SK-N-SH (cell line): Measurements from ENCODE around the gene ARL5C. TPM values are rescaled to one million over a fixed set of nuclear protein-coding genes. Genes with fewer than 3 reads are reported as not detected.
"Not testable (repeated sequence)": the region's sequence is repeated elsewhere in the genome, so short reads cannot be mapped to it uniquely, and the experiment has no call there.

Experiments
- CTCF ChIA-PET: fragments of 300-600, 350-600 bp; formaldehyde crosslinking; extraction: SDS; loops from one replicate; lab custom pipeline; 2021; lab: Yijun Ruan, JAX
- POLR2A ChIA-PET: fragments of 350-600 bp; sonication (Branson Sonifier 250); formaldehyde crosslinking; extraction: SDS; loops from one replicate; lab custom pipeline; 2020; ENCODE audit warnings: antibody characterized with exemption, inconsistent platforms; lab: Yijun Ruan, JAX
- DNase-seq: peaks from one replicate; pipeline ENCODE4 v3.0.0; 2012
- H2AFZ ChIP-seq: fragments of 200-600 bp; sonication (generic); 2 replicates; pipeline ENCODE4 v1.8.1; 2016; ENCODE audit warnings: antibody characterized with exemption, mild to moderate bottlenecking, low read depth
- H3F3A ChIP-seq: fragments of 200-600 bp; sonication (generic); replicated peaks from 2 replicates; pipeline ENCODE3; 2016; ENCODE audit warnings: antibody characterized with exemption, mild to moderate bottlenecking; ENCODE audit not compliant: insufficient read depth
- H3K27ac ChIP-seq, 2 experiments: fragments of 200-500 bp in 1 of 2; fragments of 200-600 bp in 1 of 2; sonication (Bioruptor generic) in 1 of 2; sonication (generic), shearing (Covaris generic) in 1 of 2; 2 replicates each; pipeline versions ENCODE4 v1.5.1 to v1.6.1; 2014 to 2016; ENCODE audit warnings: low read depth in 2 of 2, inconsistent platforms in 1 of 2, low read length in 1 of 2, mild to moderate bottlenecking in 1 of 2, mixed read lengths in 1 of 2
- H3K27me3 ChIP-seq: fragments of 200-600 bp; sonication (generic), shearing (Covaris generic); 2 replicates; pipeline ENCODE4 v1.6.1; 2016; ENCODE audit warnings: mixed run types; ENCODE audit not compliant: insufficient read depth
- H3K36me3 ChIP-seq, 2 experiments: fragments of 200-500 bp in 1 of 2; fragments of 200-600 bp in 1 of 2; sonication (Bioruptor generic) in 1 of 2; sonication (generic) in 1 of 2; replicated peaks in 1 of 2; 2 replicates each; pipeline versions ENCODE3 to v1.5.1; 2014 to 2016; ENCODE audit warnings: low read length in 1 of 2, mild to moderate bottlenecking in 1 of 2; ENCODE audit not compliant: insufficient read depth in 2 of 2, control insufficient read depth in 1 of 2
- H3K4me1 ChIP-seq, 2 experiments: fragments of 200-500 bp in 1 of 2; fragments of 200-600 bp in 1 of 2; sonication (Bioruptor generic) in 1 of 2; sonication (generic), shearing (Covaris generic) in 1 of 2; 2 replicates each; pipeline versions ENCODE4 v1.5.1 to v1.6.1; 2014 to 2016; ENCODE audit warnings: low read depth in 1 of 2, low read length in 1 of 2, mixed run types in 1 of 2; ENCODE audit not compliant: insufficient read depth in 2 of 2, control insufficient read depth in 1 of 2
- H3K4me2 ChIP-seq: fragments of 200-600 bp; sonication (generic), shearing (Covaris generic); 2 replicates; pipeline ENCODE4 v1.6.1; 2017; ENCODE audit warnings: mixed run types
- H3K4me3 ChIP-seq, 2 experiments: fragments of 200-500 bp in 1 of 2; fragments of 200-600 bp in 1 of 2; sonication (Bioruptor generic) in 1 of 2; sonication (generic), shearing (Covaris generic) in 1 of 2; 2 replicates each; pipeline versions ENCODE4 v1.5.1 to v1.8.1; 2014 to 2016; ENCODE audit warnings: low read depth in 2 of 2, inconsistent platforms in 1 of 2, low read length in 1 of 2, mild to moderate bottlenecking in 1 of 2, mixed read lengths in 1 of 2, moderate library complexity in 1 of 2
- H3K79me2 ChIP-seq: fragments of 200-600 bp; sonication (generic); 2 replicates; pipeline ENCODE4 v1.8.1; 2017; ENCODE audit warnings: mild to moderate bottlenecking; ENCODE audit not compliant: insufficient read depth
- H3K9ac ChIP-seq: fragments of 200-600 bp; sonication (generic); 2 replicates; pipeline ENCODE4 v1.6.1; 2017; ENCODE audit warnings: mixed run types
- H3K9me2 ChIP-seq: fragments of 200-600 bp; sonication (generic); 2 replicates; pipeline ENCODE4 v1.6.1; 2017; ENCODE audit warnings: mixed run types
- H3K9me3 ChIP-seq: fragments of 200-600 bp; sonication (generic); 2 replicates; pipeline ENCODE4 v1.6.1; 2017; ENCODE audit warnings: mixed run types, mild to moderate bottlenecking, moderate library complexity
- H4K20me1 ChIP-seq: fragments of 200-600 bp; sonication (generic); 2 replicates; pipeline ENCODE4 v1.6.1; 2017; ENCODE audit warnings: mild to moderate bottlenecking, mixed run types; ENCODE audit not compliant: insufficient read depth
- CHD2 ChIP-seq: fragments of 150-350 bp; IDR thresholded peaks from 2 replicates; pipeline ENCODE4 v1.6.1; 2018; ENCODE audit warnings: low read length; ENCODE audit not compliant: partially characterized antibody
- ELF1 ChIP-seq: IDR thresholded peaks from 2 replicates; pipeline ENCODE4 v1.4.0; 2012
- EP300 ChIP-seq, 2 experiments: IDR thresholded peaks; 2 replicates each; pipeline versions ENCODE4 v1.4.0 to v1.6.1; 2012; ENCODE audit warnings: borderline replicate concordance in 1 of 2, low read depth in 1 of 2, low read length in 1 of 2
- EZH2phosphoT487 ChIP-seq: fragments of 200-600 bp; sonication (generic); IDR thresholded peaks from 2 replicates; pipeline ENCODE4 v1.6.1; 2017; ENCODE audit warnings: low read depth, mixed run types, mild to moderate bottlenecking, antibody characterized with exemption, moderate library complexity, borderline replicate concordance
- MXI1 ChIP-seq: IDR thresholded peaks from 2 replicates; pipeline ENCODE4 v1.6.1; 2012; ENCODE audit warnings: mild to moderate bottlenecking, low read depth, low read length, improper control_type of control experiment
- RAD21 ChIP-seq: IDR thresholded peaks from 2 replicates; pipeline ENCODE4 v1.6.1; 2012; ENCODE audit warnings: mild to moderate bottlenecking, low read length
- RFX5 ChIP-seq: IDR thresholded peaks from 2 replicates; pipeline ENCODE4 v1.6.1; 2012; ENCODE audit warnings: mild to moderate bottlenecking, improper control_type of control experiment, low read length
- RXRA ChIP-seq: IDR thresholded peaks from 2 replicates; pipeline ENCODE4 v1.4.0; 2012; ENCODE audit warnings: low read depth, mild to moderate bottlenecking, borderline replicate concordance
- SIN3A ChIP-seq: IDR thresholded peaks from 2 replicates; pipeline ENCODE4 v1.6.1; 2012; ENCODE audit warnings: low read depth, mild to moderate bottlenecking, low read length, moderate library complexity, borderline replicate concordance
- SMC3 ChIP-seq: IDR thresholded peaks from 2 replicates; pipeline ENCODE4 v1.6.1; 2012; ENCODE audit warnings: low read depth, low read length, improper control_type of control experiment
- TCF12 ChIP-seq: IDR thresholded peaks from 2 replicates; pipeline ENCODE4 v1.4.0; 2012
- WGBS: methylation state at CpG from one replicate; pipeline ENCODE4 v1.1.6; 2017; ENCODE audit warnings: low lambda C conversion rate; 5-methylcytosine and 5-hydroxymethylcytosine counted together
- polyA plus RNA-seq, 3 experiments: library from polyadenylated mRNA; depleted of rRNA; stranded (reverse); fragments of >200 nt; gene quantifications; 2 replicates each; pipeline ENCODE4 v1.2.3, GENCODE V29; 2012
- TF ChIP-seq, protein P1 (sequence below): fragments of 150-350 bp; IDR thresholded peaks from 2 replicates; pipeline ENCODE4 v1.6.1; 2017; ENCODE audit warnings: antibody characterized with exemption, low read length, low read depth, borderline replicate concordance
- TF ChIP-seq, protein P2 (sequence below): IDR thresholded peaks from 2 replicates; pipeline ENCODE4; 2012
- TF ChIP-seq, protein P3 (sequence below): IDR thresholded peaks from 2 replicates; pipeline ENCODE4 v1.6.1; 2012; ENCODE audit warnings: mild to moderate bottlenecking, low read depth, low read length, moderate library complexity
- TF ChIP-seq, protein P4 (sequence below): fragments of 150-350 bp; IDR thresholded peaks from 2 replicates; pipeline ENCODE4 v1.6.1; 2016; ENCODE audit warnings: mild to moderate bottlenecking, low read depth, low read length

Gene ARL5C
- polyA plus RNA-seq, 1 of the 3 experiments (the other 2 are of a cell fraction), result not detected

DNA sequence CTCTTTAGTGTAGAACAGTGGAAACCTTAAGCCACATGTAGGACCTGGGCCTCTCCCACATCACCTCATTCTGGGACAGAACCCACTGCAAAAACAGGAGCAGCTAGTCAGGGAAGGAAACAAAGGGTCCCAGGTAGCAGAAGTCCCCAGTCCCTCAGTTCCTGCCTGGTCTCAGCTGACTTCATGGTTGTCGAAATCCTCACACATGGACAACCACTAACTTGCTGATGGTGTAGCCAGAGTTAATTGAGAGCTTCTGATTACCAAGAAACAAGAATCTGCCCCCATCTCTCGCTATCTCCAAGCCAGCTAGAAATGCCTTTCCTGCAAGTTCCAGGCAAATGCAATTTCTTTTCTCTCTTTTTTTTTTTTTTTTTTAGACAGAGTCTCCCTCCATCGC, 3.6 kb upstream of the ARL5C start:
- H3F3A ChIP-seq, result no peaks in the 10 kb centered on the region
- no peaks in the 10 kb centered on the region for H3K9me2 ChIP-seq
- DNase-seq, result no peak
- H3K79me2 ChIP-seq, result no peaks in the 10 kb centered on the region
- CTCF ChIA-PET, result interaction anchor here (0.6 to 7.6 kb wide), 5 partner anchors 26 to 560 kb away, joined by 3 to 96 read pairs (median 8); partner anchors contain the start of genes CACNB1 and RPL19
- no peak overlapping the region for H3K4me3 ChIP-seq
- H3K9ac ChIP-seq, result no peak overlapping the region
- H4K20me1 ChIP-seq, result no peaks in the 10 kb centered on the region
- no peak overlapping the region for H3K4me2 ChIP-seq
- POLR2A ChIA-PET, result no interaction called here
- H3K9me3 ChIP-seq, result no peaks in the 10 kb centered on the region
- TF ChIP-seq RXRA (no peak), SMC3 (no peak), EP300 (IDR thresholded peaks at IDR 0.05; ENCODE audit: borderline replicate concordance in 1 of 2, low read depth in 1 of 2, low read length in 1 of 2) (no peak), TCF12 (no peak), MXI1 (no peak), RFX5 (no peak), CHD2 (no peak)
- TF ChIP-seq, protein P1, sequence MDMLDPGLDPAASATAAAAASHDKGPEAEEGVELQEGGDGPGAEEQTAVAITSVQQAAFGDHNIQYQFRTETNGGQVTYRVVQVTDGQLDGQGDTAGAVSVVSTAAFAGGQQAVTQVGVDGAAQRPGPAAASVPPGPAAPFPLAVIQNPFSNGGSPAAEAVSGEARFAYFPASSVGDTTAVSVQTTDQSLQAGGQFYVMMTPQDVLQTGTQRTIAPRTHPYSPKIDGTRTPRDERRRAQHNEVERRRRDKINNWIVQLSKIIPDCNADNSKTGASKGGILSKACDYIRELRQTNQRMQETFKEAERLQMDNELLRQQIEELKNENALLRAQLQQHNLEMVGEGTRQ, result no peak
- TF ChIP-seq, protein P2, sequence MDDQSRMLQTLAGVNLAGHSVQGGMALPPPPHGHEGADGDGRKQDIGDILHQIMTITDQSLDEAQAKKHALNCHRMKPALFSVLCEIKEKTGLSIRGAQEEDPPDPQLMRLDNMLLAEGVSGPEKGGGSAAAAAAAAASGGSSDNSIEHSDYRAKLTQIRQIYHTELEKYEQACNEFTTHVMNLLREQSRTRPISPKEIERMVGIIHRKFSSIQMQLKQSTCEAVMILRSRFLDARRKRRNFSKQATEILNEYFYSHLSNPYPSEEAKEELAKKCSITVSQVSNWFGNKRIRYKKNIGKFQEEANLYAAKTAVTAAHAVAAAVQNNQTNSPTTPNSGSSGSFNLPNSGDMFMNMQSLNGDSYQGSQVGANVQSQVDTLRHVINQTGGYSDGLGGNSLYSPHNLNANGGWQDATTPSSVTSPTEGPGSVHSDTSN, result no peak
- TF ChIP-seq, protein P3, sequence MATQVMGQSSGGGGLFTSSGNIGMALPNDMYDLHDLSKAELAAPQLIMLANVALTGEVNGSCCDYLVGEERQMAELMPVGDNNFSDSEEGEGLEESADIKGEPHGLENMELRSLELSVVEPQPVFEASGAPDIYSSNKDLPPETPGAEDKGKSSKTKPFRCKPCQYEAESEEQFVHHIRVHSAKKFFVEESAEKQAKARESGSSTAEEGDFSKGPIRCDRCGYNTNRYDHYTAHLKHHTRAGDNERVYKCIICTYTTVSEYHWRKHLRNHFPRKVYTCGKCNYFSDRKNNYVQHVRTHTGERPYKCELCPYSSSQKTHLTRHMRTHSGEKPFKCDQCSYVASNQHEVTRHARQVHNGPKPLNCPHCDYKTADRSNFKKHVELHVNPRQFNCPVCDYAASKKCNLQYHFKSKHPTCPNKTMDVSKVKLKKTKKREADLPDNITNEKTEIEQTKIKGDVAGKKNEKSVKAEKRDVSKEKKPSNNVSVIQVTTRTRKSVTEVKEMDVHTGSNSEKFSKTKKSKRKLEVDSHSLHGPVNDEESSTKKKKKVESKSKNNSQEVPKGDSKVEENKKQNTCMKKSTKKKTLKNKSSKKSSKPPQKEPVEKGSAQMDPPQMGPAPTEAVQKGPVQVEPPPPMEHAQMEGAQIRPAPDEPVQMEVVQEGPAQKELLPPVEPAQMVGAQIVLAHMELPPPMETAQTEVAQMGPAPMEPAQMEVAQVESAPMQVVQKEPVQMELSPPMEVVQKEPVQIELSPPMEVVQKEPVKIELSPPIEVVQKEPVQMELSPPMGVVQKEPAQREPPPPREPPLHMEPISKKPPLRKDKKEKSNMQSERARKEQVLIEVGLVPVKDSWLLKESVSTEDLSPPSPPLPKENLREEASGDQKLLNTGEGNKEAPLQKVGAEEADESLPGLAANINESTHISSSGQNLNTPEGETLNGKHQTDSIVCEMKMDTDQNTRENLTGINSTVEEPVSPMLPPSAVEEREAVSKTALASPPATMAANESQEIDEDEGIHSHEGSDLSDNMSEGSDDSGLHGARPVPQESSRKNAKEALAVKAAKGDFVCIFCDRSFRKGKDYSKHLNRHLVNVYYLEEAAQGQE, result no peak
- no peak overlapping the region for H2AFZ ChIP-seq
- peaks cover 0 to 1% of the 10 kb centered on the region in 2 experiments; a peak in 1 of 4 replicates for H3K4me1 ChIP-seq
- H3K27ac ChIP-seq, result no peak overlapping the region
- no peaks in the 10 kb centered on the region for H3K36me3 ChIP-seq
- no peaks in the 10 kb centered on the region for H3K27me3 ChIP-seq
- 74% methylated on average over 3 of the region's 3 CpGs for WGBS

DNA sequence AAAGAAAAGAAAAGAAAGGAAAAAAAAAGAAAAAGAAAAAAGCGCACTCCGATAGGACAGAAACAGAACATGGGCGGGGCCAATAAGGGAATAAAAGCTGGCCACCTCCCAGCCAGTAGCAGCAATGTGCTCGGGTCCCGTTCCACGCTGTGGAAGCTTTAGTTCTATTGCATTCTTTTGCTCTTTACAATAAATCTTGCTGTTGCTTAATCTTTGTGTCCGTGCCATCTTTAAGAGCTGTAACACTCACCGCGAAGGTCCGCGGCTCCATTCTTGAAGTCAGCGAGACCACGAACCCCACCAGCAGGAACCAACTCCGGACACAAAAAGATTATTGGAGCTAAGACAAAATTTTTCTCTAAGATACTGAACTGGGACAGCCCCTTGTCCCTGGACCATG, 3.1 kb upstream of the ARL5C start:
- WGBS, result 91% methylated on average over 14 of the region's 14 CpGs
- TF ChIP-seq RAD21, result no peak
- TF ChIP-seq SIN3A, result no peak
- no peak for TF ChIP-seq EZH2phosphoT487
- no peak for TF ChIP-seq ELF1
- TF ChIP-seq, protein P4, sequence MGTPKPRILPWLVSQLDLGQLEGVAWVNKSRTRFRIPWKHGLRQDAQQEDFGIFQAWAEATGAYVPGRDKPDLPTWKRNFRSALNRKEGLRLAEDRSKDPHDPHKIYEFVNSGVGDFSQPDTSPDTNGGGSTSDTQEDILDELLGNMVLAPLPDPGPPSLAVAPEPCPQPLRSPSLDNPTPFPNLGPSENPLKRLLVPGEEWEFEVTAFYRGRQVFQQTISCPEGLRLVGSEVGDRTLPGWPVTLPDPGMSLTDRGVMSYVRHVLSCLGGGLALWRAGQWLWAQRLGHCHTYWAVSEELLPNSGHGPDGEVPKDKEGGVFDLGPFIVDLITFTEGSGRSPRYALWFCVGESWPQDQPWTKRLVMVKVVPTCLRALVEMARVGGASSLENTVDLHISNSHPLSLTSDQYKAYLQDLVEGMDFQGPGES, result no peak
- no peak overlapping the region for H3K27ac ChIP-seq
- no peaks in the 10 kb centered on the region for H3K27me3 ChIP-seq
- no peak overlapping the region for H3K4me3 ChIP-seq
- H2AFZ ChIP-seq, result no peak overlapping the region
- no peaks in the 10 kb centered on the region for H3K9me3 ChIP-seq
- CTCF ChIA-PET, result interaction anchor here (1.4 to 7.6 kb wide), 4 partner anchors 26 to 185 kb away, joined by 6 to 96 read pairs (median 24); partner anchors contain the start of genes CACNB1 and RPL19
- peaks cover 0 to 3% of the 10 kb centered on the region in 2 experiments; a peak in 2 of 4 replicates for H3K4me1 ChIP-seq
- no peaks in the 10 kb centered on the region for H3K79me2 ChIP-seq
- H3K9me2 ChIP-seq, result no peaks in the 10 kb centered on the region
- peaks cover 3% of the 10 kb centered on the region for H3F3A ChIP-seq
- POLR2A ChIA-PET, result no interaction called here
- DNase-seq, result no peak
- H3K4me2 ChIP-seq, result no peak overlapping the region
- H3K36me3 ChIP-seq, result no peaks in the 10 kb centered on the region
- H3K9ac ChIP-seq, result no peak overlapping the region
- no peaks in the 10 kb centered on the region for H4K20me1 ChIP-seq

DNA sequence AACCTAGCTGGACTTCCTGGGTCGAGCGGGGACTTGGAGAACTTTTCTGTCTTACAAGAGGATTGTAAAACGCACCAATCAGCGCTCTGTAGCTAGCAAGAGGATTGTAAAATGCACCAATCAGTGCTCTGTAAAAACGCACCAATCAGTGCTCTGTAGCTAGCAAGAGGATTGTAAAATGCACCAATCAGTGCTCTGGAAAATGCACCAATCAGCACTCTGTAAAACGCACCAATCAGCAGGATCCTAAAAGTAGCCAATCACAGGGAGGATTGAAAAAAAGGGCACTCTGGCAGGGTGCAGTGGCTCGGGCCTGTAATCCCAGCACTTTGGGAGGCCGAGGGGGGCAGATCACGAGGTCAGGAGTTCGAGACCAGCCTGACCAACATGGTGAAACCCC, 2.5 kb upstream of the ARL5C start:
- H3K4me2 ChIP-seq, H3K27me3 ChIP-seq, H3K4me1 ChIP-seq, H3K4me3 ChIP-seq, H3K36me3 ChIP-seq, H3K9me3 ChIP-seq, POLR2A ChIA-PET, H3F3A ChIP-seq, DNase-seq, H3K79me2 ChIP-seq, H4K20me1 ChIP-seq, H3K27ac ChIP-seq, H3K9me2 ChIP-seq, H3K9ac ChIP-seq, H2AFZ ChIP-seq: not testable (repeated sequence)
- CTCF ChIA-PET, result interaction anchor here (1.8 to 5.7 kb wide), 2 partner anchors 64 to 185 kb away, joined by 8 to 40 read pairs; no protein-coding TSS in a partner anchor
- 87% methylated on average over 10 of the region's 10 CpGs for WGBS
